Measurements from ENCODE around the gene RAB5A.
"Not testable (repeated sequence)": the region's sequence is repeated elsewhere in the genome, so short reads cannot be mapped to it uniquely, and the experiment has no call there.

RAB5A gene

DNA sequence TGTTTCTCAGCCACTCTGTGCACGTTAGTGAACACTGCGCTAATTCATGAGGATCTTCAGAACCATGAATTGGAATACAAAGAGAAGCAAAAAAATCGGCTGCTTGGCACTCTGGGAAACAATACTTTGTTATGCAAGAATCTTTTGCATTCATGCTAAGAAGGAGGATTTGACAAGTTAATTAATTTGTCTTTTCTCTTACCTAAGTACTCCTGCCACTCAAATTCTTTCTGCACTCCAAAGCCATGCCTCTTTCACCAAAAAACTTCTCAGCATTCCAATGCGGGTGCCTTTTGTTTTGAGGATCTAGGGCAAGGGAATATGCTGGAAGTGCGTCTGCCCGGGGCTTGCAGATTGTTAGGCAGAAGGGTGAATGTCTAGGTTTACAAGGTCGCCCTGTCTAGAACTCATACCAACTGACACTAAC, 82.0 kb downstream of the RAB5A start:
- DNase-seq, result no peak

DNA sequence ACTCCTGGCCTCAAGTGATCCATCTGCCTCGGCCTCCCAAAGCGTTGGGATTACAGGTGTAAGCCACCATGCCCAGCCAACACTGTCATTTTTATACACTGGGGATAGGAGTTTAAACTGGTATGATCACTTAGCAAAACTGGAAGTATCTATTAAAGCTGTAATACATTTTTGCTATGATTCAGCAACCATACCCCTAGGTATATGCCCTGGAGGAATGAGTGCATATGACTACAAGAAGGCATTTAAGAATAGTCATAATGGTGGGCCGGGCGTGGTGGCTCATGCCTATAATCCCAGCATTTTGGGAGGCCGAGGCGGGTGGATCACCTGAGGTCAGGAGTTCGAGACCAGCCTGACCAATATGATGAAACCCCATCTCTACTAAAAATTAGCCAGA, 85.0 kb downstream of the RAB5A start:
- not testable (repeated sequence) for DNase-seq
